ENCODE results near the gene CD72. TPM values are rescaled to one million over a fixed set of nuclear protein-coding genes. Genes with fewer than 3 reads are reported as not detected.
A peak's percentile ranks its signal among the peaks of the same experiment; 100 is the strongest.
"Not testable (repeated sequence)": the region's sequence is repeated elsewhere in the genome, so short reads cannot be mapped to it uniquely, and the experiment has no call there.

The CD72 gene
- total RNA-seq, 2 experiments from 2014 or later = 11.6 to 15.0 TPM

DNA sequence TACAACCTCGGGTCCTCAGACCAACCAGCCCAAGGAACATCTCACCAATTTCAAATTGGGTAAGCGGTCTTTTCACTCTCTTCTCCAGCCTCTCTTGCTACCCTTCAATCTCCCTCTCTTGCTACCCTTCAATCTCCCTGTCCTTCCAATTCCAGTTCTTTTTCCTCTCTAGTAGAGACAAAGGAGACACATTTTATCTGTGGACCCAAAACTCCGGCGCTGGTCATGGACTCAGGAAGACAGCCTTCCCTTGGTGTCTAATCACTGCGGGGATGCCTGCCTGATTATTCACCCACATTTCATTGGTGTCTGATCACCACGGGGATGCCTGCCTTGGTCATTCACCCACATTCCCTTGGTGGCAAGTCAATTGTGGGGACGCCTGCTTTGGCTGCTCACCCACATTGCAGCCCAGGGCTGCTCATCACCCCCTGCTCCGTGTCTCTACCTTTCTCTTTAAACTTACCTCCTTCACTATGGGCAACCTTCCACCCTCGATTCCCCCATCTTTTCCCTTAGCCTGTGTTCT lies 19.3 kb upstream of the CD72 start:
- Mint-ChIP-seq H3K4me1 (ENCODE audit: low read depth) (peaks cover 65% of the 10 kb centered on the region), H3K36me3 (ENCODE audit: low read depth) (peaks cover 30% of the 10 kb centered on the region), H3K27ac (peak overlapping the region; percentile 85)
- not testable (repeated sequence) for H3K9me3 Mint-ChIP-seq (ENCODE audit: insufficient read depth); H3K4me3 Mint-ChIP-seq; ATAC-seq; DNase-seq; H3K27me3 Mint-ChIP-seq (ENCODE audit: low read depth)
- ChIA-PET CTCF (interaction anchor here (2.9 to 3.9 kb wide), 3 partner anchors 10 to 25 kb away, joined by 15 to 37 read pairs (median 21); no protein-coding TSS in a partner anchor), POLR2A (interaction anchor here (1.0 kb wide), 1 partner anchor 20 kb away, joined by 5 read pairs; no protein-coding TSS in a partner anchor)

DNA sequence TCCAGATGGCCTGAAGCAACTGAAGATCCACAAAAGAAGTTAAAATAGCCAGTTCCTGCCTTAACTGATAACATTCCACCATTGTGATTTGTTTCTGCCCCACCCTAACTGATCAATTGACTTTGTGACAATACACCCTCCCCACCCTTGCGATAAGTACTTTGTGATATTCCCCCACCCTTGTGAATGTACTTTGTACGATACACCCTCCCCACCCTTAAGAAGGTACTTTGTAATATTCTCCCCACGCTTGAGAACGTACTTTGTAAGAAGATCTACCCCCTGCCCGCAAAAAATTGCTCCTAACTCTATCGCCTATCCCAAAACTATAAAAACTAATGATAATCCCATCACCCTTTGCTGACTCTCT lies 18.6 kb upstream of the CD72 start:
- Mint-ChIP-seq H3K27ac (peak overlapping the region; percentile 14), H3K4me1 (ENCODE audit: low read depth) (peaks cover 62% of the 10 kb centered on the region), H3K36me3 (ENCODE audit: low read depth) (peaks cover 29% of the 10 kb centered on the region)
- DNase-seq; POLR2A ChIA-PET; H3K4me3 Mint-ChIP-seq; H3K27me3 Mint-ChIP-seq (ENCODE audit: low read depth); ATAC-seq; H3K9me3 Mint-ChIP-seq (ENCODE audit: insufficient read depth): not testable (repeated sequence)
- CTCF ChIA-PET = interaction anchor here (1.6 to 2.3 kb wide), 2 partner anchors 10 to 17 kb away, joined by 9 to 10 read pairs; no protein-coding TSS in a partner anchor

DNA sequence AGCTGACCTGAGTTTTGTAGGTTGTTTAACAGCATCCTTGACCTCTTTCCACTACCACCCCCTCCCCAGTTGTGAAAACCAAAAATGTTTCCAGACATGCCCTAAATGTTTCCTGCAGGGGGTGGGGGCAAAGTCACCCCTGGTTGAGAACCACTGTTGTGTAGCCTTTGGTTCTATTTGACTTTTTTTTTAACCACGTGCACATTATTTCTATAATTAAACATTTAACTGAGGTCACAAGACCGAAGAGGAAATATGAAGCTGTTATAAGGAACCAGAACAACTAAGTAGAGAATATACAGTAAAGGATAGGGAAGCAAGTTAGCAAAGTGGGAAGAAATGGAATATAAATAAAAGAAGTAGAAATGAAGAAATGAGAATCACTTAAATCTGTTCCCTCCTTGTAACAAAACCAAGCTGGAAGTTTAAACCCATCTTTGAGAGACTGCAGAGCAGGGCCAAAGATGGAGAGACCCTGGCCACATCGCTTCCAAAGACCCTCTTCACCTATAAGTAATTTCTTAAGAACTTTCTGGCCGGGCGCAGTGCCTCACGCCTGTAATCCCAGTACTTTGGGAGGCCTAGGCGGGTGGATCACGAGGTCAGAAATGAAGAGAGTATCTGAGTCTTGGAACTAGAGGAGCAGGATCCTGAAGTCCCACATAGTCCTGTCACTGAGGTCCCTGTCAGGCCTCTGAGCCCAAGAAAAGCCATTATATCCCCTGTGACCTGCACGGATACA lies 18.1 kb upstream of the CD72 start:
- no peaks in the 10 kb centered on the region for H3K9me3 Mint-ChIP-seq (ENCODE audit: insufficient read depth)
- H3K4me3 Mint-ChIP-seq = no peak overlapping the region
- peaks cover 24% of the 10 kb centered on the region for H3K36me3 Mint-ChIP-seq (ENCODE audit: low read depth)
- CTCF ChIA-PET = interaction anchor here (1.3 to 2.3 kb wide), 3 partner anchors 11 to 25 kb away, joined by 6 to 10 read pairs (median 9); no protein-coding TSS in a partner anchor
- ATAC-seq (no peak), DNase-seq (no peak)
- POLR2A ChIA-PET = interaction anchor here (1.3 kb wide), 1 partner anchor 17 kb away, joined by 3 read pairs; no protein-coding TSS in a partner anchor
- H3K27ac Mint-ChIP-seq = no peak overlapping the region
- no peaks in the 10 kb centered on the region for H3K27me3 Mint-ChIP-seq (ENCODE audit: low read depth)
- peaks cover 56% of the 10 kb centered on the region for H3K4me1 Mint-ChIP-seq (ENCODE audit: low read depth)

DNA sequence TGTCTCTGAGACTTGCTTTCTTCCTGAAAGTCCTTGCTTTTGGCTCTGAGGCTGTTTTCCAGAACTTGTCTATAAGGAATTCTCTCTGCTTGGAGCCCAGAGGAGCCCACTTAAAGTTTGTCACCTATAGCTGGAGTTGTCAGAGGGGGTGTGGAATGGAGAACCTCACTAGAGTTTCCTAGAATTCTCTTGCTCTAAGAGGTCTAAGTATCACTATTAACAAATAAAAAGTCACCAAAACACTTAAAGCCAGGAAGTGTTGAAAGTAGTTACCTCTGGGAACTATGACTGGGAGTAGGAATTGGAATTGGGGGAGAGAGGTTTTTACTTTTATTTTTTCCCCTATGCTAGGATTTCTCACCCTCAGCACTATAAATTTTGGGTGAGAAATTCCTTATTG lies 17.5 kb upstream of the CD72 start:
- no peak overlapping the region for H3K4me3 Mint-ChIP-seq

DNA sequence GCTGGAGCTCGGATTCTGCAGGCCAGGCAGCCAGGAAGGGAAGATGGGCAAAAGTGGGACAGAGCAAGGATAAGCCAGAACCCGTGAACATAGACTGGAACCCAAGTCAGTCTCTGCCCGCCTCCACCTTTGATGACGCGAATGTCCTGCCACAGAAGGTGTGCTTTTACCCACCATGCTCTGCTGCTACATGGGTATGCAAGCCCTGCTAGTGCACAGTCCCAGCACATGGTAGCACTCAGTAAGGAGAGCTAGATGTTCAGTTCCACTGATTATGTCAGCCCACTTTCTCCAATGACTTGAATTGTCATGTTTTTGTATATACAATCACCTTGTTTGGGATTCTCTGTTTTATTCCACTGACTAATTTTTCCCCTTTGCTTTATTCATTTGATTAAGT lies 11.4 kb upstream of the CD72 start:
- Mint-ChIP-seq H3K27me3 (ENCODE audit: low read depth) (no peaks in the 10 kb centered on the region), H3K4me3 (no peak overlapping the region), H3K9me3 (ENCODE audit: insufficient read depth) (no peaks in the 10 kb centered on the region), H3K27ac (no peak overlapping the region), H3K4me1 (ENCODE audit: low read depth) (peaks cover 16% of the 10 kb centered on the region), H3K36me3 (ENCODE audit: low read depth) (no peaks in the 10 kb centered on the region)
- ATAC-seq (peak; percentile 47), DNase-seq (no peak)
- ChIA-PET POLR2A (no interaction called here), CTCF (interaction anchor here (1.0 to 8.2 kb wide), 7 partner anchors 10 to 29 kb away, joined by 3 to 33 read pairs (median 11); partner anchors contain the start of genes CCDC107 and RMRP)

More for the DNA sequence above, 17.5 kb upstream of the CD72 start:
- Mint-ChIP-seq H3K27ac (no peak overlapping the region), H3K27me3 (ENCODE audit: low read depth) (no peaks in the 10 kb centered on the region), H3K4me1 (ENCODE audit: low read depth) (peaks cover 50% of the 10 kb centered on the region), H3K36me3 (ENCODE audit: low read depth) (peaks cover 18% of the 10 kb centered on the region), H3K9me3 (ENCODE audit: insufficient read depth) (no peaks in the 10 kb centered on the region)
- CTCF ChIA-PET = interaction anchor here (0.9 to 2.3 kb wide), 4 partner anchors 11 to 24 kb away, joined by 4 to 10 read pairs (median 8); partner anchors contain the start of genes CCDC107 and RMRP
- ATAC-seq (no peak), DNase-seq (no peak)
- POLR2A ChIA-PET = interaction anchor here (1.3 kb wide), 1 partner anchor 17 kb away, joined by 3 read pairs; no protein-coding TSS in a partner anchor

DNA sequence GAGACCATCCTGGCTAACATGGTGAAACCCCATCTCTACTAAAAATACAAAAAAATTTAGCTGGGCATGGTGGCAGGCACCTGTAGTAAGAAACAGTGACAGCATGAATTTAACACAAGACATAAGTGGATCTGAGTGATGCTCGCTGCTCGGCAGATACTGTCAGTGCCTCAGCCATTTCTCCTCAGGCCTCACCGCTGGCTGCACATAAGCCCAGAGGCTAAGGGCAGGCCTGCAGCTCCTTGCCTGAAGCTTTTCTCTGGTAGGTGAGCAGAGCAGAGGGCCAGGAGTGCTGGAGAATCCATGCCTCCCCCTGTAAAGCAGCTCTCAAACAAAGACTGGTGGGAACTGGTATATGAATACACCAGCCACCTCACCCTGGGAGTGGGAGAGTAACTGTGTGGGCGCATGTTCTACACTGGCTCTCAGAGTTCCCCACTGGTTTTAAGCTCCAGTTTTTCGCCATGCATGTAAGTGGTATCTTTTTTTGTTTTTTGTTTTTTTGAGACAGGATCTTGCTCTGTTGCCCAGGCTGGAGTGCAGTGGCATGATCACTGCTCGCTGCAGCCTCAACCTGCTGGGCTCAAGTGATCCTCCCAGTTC lies 10.3 kb upstream of the CD72 start:
- Mint-ChIP-seq H3K4me3 (no peak overlapping the region), H3K27me3 (ENCODE audit: low read depth) (no peaks in the 10 kb centered on the region), H3K27ac (no peak overlapping the region), H3K36me3 (ENCODE audit: low read depth) (no peaks in the 10 kb centered on the region), H3K4me1 (ENCODE audit: low read depth) (peaks cover 16% of the 10 kb centered on the region), H3K9me3 (ENCODE audit: insufficient read depth) (no peaks in the 10 kb centered on the region)
- no peak for DNase-seq
- CTCF ChIA-PET = interaction anchor here (1.0 to 8.2 kb wide), 7 partner anchors 9 to 107 kb away, joined by 3 to 33 read pairs (median 11); partner anchors contain the start of genes CCDC107 and RMRP
- ATAC-seq = no peak
- POLR2A ChIA-PET = no interaction called here

DNA sequence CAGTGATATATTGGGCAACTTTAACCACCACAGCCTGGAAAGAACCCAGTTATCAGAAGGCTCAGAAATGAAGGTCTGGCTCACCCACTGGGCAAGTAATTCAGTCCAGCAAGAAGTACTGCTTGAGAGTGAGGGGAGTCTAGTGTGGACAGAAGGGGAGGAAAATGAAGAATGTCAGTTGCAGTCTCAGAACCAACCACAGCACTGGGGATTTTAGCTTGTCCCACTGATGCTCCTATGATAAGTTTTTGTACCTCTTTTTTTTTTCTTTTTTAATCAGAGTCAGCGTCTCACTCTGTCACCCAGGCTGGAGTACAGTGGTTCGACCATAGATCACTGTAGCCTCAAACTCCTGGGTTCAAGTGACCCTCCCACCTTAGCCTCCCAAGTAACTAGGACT lies 9.4 kb upstream of the CD72 start:
- Mint-ChIP-seq H3K36me3 (ENCODE audit: low read depth) (no peaks in the 10 kb centered on the region), H3K27me3 (ENCODE audit: low read depth) (no peaks in the 10 kb centered on the region), H3K27ac (no peak overlapping the region), H3K4me1 (ENCODE audit: low read depth) (peaks cover 16% of the 10 kb centered on the region), H3K4me3 (no peak overlapping the region), H3K9me3 (ENCODE audit: insufficient read depth) (no peaks in the 10 kb centered on the region)
- DNase-seq (no peak), ATAC-seq (no peak)
- ChIA-PET POLR2A (no interaction called here), CTCF (interaction anchor here (8.2 kb wide), 1 partner anchor 19 kb away, joined by 33 read pairs; no protein-coding TSS in a partner anchor)

DNA sequence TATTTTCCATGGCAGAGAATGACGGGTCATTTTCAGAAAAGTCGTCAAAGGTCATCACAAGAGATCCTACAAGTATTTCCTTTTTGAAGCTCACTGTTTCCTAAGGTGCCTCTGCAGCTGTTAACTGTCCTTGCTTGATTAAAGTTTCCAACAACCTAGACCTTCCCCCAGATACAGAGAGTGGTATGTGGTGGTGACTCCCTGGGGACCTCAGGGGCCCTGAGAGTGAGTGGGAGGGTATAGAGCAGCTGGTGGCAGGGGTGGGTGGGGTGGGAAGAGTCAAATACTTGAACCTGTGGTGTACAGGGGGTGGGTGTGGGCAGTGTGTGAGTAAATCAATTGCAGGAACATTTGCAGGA lies 1.6 kb upstream of the CD72 start:
- Mint-ChIP-seq H3K27me3 (ENCODE audit: low read depth) (no peaks in the 10 kb centered on the region), H3K27ac (peak overlapping the region; percentile 92), H3K4me1 (ENCODE audit: low read depth) (peaks cover 66% of the 10 kb centered on the region), H3K9me3 (ENCODE audit: insufficient read depth) (no peaks in the 10 kb centered on the region), H3K36me3 (ENCODE audit: low read depth) (peaks cover 2% of the 10 kb centered on the region), H3K4me3 (peak overlapping the region; percentile 79)
- DNase-seq (no peak), ATAC-seq (peak; percentile 37)
- ChIA-PET POLR2A (interaction anchor here (0.6 to 8.8 kb wide), 11 partner anchors 15 to 192 kb away, joined by 3 to 122 read pairs (median 4); partner anchors contain the start of genes ARHGEF39, CCDC107, GBA2 and RGP1), CTCF (interaction anchor here (0.8 to 11.8 kb wide), 16 partner anchors 9 to 170 kb away, joined by 3 to 272 read pairs (median 10); partner anchors contain the start of genes ARHGEF39, CCDC107, RMRP and SIT1)

DNA sequence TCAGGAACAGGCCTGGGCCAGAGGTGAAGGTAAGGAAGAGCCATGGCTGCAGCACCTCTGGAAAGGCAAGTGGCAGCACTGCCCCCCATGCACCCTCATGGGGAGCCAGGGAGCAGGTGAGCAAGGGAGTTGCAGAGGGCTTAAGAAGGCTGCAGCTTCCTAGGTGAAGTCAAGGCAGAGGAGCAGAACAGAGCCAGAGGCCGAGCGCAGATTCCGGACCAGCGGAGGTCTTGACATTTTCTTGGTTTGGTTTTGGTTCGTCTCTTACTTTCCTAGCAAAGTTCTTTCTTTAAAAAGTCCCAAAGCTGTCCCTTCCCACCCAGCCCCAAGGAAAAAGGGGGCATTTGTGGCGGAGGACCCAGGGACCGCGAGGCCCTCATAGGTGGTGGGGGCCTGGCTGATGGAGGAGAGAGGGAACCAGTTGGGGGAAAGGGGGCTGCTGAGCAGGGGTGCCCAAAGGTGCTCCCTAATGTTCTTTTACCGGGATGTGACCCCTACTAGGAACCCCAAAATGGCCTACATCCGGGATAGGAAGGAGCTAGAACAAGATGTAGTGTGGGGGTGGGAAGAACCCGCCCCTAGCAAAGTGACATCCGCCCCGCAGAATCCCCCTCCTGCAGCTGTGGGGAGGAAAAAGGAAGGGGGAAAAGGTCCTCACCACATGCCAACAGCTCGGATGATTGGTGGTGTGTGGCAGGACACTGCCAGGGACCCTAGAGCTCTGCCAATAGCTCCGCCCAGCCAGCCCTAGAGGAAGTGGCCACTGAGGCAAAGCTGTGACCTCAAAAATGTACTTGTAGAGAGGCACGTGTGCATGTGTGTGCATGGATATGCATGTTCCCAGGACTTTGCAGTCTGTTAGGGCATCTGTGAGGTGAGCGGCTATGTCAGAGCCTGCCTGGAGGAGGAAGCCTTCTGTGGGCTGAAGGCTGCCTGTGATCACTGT lies 914 bp upstream of the CD72 start:
- Mint-ChIP-seq H3K27ac (peak overlapping the region; percentile 92), H3K27me3 (ENCODE audit: low read depth) (no peaks in the 10 kb centered on the region), H3K4me1 (ENCODE audit: low read depth) (peaks cover 66% of the 10 kb centered on the region), H3K9me3 (ENCODE audit: insufficient read depth) (no peaks in the 10 kb centered on the region), H3K4me3 (peak overlapping the region; percentile 79), H3K36me3 (ENCODE audit: low read depth) (peaks cover 4% of the 10 kb centered on the region)
- CTCF ChIA-PET = interaction anchor here (0.8 to 11.8 kb wide), 14 partner anchors 8 to 171 kb away, joined by 3 to 272 read pairs (median 10); partner anchors contain the start of genes ARHGEF39, CCDC107, RMRP and SIT1
- POLR2A ChIA-PET = interaction anchor here (0.6 to 8.8 kb wide), 12 partner anchors 14 to 193 kb away, joined by 3 to 122 read pairs (median 4); partner anchors contain the start of genes ARHGEF39, CCDC107, GBA2 and RGP1
- DNase-seq = peak; percentile 89
- peak; percentile 71 for ATAC-seq

DNA sequence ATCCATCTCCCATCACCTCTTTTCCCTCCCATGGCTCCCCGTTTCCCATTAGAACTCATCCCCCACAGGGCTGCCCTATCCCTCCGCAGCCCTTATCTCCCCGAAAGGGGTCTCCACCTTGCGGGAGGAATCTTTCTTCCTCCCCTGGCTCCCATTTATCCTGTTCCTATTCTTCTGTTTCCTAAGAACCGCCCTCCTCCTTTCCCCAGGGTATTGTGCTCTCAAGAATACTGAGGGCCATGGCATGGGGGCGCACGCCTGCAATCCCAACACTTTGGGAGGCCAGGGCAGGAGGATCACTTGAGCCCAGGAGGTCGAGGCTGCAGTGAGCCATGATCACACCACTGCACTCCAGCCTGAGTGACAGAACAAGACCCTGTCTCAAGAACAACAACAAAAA lies 665 bp downstream of the CD72 start:
- H3K36me3 Mint-ChIP-seq (ENCODE audit: low read depth) = peaks cover 5% of the 10 kb centered on the region
- peak overlapping the region; percentile 92 for H3K27ac Mint-ChIP-seq
- DNase-seq (no peak), ATAC-seq (no peak)
- no peaks in the 10 kb centered on the region for H3K27me3 Mint-ChIP-seq (ENCODE audit: low read depth)
- H3K9me3 Mint-ChIP-seq (ENCODE audit: insufficient read depth) = no peaks in the 10 kb centered on the region
- ChIA-PET POLR2A (interaction anchor here (1.3 to 8.8 kb wide), 5 partner anchors 21 to 41 kb away, joined by 4 to 122 read pairs (median 5); partner anchors contain the start of genes CCDC107, RMRP and SIT1), CTCF (interaction anchor here (0.7 to 11.8 kb wide), 18 partner anchors 8 to 285 kb away, joined by 3 to 272 read pairs (median 6); partner anchors contain the start of genes ARHGEF39, CCDC107, CREB3 and GBA2)
- H3K4me3 Mint-ChIP-seq = peak overlapping the region; percentile 79
- peaks cover 66% of the 10 kb centered on the region for H3K4me1 Mint-ChIP-seq (ENCODE audit: low read depth)
